ENCODE data around the gene PTPRD.

Gene PTPRD

GRCh38 chr9:8430945-8431344 lies 2181.9 kb downstream of the PTPRD start:
- no peak for DNase-seq (ENCODE audit: low read depth)

- no peak for DNase-seq (ENCODE audit: low read depth)
Observed at GRCh38 chr9:8429768-8430167, 2183.0 kb downstream of the PTPRD start.

DNA sequence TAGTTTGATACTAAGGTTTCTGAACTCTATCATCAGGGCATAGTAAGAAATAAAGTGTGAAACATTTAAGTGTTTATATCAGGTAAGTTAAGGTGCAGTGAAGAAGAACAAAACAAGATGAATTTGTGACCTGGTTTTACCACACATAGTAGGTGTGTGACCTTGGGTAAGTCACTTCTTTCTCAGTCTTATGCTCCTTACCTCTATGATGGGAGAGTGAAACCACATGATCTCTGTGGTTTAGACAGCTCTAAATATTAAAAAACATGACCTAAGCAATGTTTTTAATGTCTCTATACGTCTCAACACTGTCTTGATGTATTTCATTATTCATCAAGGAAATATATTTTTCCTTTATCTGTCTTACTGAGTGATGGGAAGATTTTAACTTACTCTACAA lies 2183.6 kb downstream of the PTPRD start:
- DNase-seq (ENCODE audit: low read depth): no peak

- no peak for DNase-seq (ENCODE audit: low read depth)
Observed at GRCh38 chr9:8428389-8428788, 2184.4 kb downstream of the PTPRD start.

DNA sequence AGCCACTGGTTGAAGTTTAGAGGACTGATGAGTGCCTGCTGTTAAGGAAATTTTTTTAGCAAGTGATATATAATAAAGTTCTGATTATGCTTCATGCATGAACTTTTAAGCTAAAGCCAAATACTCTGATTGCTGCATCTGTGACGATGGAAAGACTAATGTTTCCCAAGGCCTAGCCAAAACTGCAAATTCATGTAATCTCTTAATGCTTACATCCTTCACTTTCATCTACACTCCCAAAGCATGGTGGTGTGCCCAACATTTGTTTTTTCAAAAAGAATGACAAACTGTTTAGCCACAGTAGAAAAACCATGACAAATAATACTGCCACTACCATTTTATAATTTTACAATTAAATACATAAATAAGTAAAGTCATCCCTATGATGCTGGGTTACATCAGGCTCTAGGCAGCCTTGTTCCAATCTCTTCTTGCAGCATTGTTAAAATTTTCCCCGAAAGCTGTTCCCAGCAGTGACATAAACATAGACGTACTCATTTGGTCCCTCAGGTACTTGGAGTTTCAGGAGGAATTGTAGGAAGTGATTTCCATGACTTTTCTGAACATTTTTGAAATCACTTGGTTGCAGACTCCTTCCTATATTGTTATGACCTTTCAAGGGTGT lies 2187.9 kb downstream of the PTPRD start:
- DNase-seq (ENCODE audit: low read depth): no peak

DNA sequence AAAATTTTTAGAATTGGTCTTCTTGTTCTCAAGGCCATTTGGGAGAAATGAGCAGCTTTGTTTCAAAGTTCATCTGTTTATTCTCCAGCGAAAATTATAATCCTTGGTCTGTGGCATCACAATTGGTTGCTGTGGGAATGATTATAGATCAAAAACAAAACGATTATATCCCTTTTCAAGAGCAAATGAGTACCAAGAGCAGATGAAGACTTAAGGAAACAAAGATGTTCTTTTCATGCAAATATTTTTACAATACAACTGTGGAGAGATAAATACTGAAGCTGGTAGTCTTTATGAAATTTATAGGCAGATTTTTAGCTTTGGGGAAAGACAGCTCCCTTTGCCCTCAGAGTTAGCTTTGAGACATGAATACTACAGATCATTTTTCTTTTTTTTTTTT lies 2192.4 kb downstream of the PTPRD start:
- no peak for DNase-seq (ENCODE audit: low read depth)

DNA sequence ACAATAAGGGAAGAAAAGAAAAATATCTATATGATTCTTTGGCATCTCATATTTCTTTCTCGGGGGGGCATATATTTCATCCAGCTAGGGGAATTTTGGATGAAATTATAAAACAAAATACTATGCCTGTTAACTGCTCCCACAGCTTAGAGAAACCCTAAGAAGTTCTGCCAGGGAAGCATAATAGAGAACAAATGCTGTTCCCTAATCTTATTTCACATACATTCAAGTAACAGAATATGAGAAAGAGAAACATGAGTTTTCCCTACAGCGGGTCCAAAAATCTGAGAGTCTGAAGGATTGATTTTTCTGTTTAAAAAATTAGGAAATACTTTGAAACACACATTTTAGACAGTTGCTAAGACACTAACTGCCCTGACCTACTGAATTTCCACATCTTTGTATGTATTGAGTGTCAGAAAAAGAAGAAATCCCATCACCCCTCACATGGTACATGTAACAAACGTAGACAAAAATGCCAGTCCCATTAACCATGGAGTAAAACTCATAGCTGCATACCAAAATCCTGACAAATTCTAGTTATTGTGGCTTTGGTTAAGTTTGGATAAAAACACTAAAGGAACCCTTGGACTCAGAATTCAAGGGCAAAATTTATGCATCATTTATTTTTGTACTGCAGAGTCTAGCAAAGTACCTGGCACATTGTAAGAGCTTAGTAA lies 2193.1 kb downstream of the PTPRD start:
- no peak for DNase-seq (ENCODE audit: low read depth)

DNA sequence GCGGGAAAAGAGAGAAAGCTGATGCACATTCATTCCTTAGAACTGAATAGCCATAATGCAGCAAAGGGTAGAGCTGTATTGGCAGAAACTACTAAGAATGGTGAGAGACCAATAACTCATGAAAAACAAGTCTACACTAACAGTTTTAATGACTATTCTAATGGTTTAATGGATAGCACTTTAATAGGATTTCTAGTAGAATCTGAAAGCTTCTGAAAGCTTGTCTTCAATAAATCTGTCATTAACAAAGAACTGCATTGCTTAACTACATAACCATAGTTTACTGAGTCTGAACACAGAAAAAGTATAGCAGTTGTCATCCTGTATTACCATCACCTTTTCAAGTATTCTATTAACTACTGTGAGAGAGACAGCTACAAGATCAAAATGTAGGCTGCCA lies 2195.5 kb downstream of the PTPRD start:
- no peak for DNase-seq (ENCODE audit: low read depth)

DNA sequence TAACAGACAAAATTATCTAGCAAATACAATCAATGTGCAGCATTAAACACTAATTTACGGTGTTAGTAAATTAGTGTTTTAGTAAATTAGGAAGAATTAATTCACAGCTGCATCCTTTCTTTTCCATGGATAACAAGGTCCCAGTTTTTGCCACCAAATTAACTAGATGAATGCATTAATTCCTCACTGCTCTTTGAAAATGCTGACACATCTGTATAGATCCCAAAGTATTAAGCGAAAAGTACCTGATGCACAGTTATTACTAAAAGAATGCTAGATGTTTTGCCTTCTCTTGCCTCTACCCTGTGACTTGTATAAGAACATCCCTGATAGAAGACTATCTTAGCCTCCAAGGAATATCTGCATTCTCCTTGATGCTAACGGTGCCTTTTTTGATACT lies 2200.5 kb downstream of the PTPRD start:
- no peak for DNase-seq (ENCODE audit: low read depth)

GRCh38 chr9:8408575-8409190 lies 2204.1 kb downstream of the PTPRD start:
- DNase-seq (ENCODE audit: low read depth): no peak

GRCh38 chr9:8401961-8402705 lies 2210.7 kb downstream of the PTPRD start:
- DNase-seq (ENCODE audit: low read depth): no peak

- DNase-seq (ENCODE audit: low read depth): no peak
Observed at GRCh38 chr9:8400378-8400777, 2212.4 kb downstream of the PTPRD start.

DNA sequence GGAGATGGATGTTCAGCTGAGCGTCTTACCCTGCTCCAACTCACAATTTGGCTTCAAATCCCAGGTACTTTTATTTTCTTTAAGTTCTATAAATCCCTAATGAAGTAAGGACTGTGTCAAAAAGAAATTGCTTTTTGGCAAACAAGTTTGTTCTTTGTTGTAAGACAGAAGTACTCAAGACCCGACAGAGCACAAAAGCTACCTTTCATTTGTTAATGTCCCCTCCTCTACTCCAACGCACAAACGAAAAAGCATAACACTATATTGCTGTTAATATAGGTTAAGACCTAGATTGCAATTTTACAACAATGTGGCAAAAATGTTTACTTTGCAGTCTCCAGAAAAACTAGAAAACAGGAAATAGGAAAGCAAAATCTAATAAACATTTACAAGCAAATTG lies 2217.8 kb downstream of the PTPRD start:
- no peak for DNase-seq (ENCODE audit: low read depth)

DNA sequence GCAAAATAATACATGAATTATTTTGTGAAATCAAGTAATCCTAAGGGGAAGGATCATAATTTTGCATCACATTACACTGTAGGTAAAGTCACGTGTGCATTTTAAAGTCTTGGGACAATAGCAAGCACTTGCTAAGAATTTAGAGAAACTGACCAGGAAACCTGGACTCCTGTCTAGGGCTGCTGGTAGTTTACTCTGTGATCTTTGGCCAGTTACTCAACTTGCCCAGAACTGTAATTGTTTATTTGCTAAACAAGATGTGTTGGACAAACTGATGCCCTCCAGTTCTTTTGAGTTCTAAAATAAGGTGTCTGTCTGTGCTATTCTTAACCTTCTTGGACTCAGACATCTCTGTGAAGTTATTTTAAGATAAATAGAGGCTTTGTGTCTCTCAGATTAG lies 2218.5 kb downstream of the PTPRD start:
- DNase-seq (ENCODE audit: low read depth): no peak

DNA sequence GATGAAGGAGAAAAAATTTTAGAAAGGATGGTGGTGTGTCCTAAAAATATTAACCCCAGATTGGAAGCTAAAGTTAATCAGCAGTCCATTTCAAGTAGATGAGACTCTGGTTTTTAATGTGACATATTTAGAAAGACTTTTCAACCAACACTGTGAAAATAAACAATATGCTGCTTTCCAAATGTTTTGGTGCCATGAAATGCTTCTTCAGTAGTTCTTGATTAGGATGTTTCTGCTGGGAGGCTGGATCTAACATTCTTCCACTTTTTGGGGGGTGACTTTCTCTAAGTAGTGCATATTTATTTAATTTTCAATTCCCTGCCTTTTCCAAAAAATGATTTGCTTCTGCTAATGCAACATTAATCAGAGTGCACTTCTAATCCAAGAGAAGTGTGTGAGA lies 2219.9 kb downstream of the PTPRD start:
- DNase-seq (ENCODE audit: low read depth): no peak

- no peak for DNase-seq (ENCODE audit: low read depth)
Observed at GRCh38 chr9:8391566-8391965, 2221.2 kb downstream of the PTPRD start.

DNA sequence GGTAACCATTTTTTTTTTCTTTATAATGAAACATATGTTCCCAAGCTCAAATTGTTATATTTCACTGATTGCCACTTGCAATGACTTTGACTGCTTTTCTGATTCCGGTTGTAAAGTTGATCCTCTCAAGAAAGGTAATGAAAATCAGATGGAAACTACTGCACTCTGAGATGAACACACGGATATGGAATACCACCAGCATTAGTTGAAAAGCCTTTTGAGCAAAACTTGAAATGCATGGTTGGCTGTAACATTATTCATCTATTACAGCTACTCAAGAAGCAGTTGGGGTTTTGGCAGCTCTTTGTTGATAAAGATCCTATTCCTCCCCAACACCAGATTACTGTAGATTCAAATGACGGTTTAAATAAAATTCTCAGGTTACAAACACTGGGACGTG lies 2221.7 kb downstream of the PTPRD start:
- no peak for DNase-seq (ENCODE audit: low read depth)

- DNase-seq (ENCODE audit: low read depth): no peak
Observed at GRCh38 chr9:8390571-8390970, 2222.2 kb downstream of the PTPRD start.

GRCh38 chr9:8389531-8389930 lies 2223.3 kb downstream of the PTPRD start:
- no peak for DNase-seq (ENCODE audit: low read depth)

DNA sequence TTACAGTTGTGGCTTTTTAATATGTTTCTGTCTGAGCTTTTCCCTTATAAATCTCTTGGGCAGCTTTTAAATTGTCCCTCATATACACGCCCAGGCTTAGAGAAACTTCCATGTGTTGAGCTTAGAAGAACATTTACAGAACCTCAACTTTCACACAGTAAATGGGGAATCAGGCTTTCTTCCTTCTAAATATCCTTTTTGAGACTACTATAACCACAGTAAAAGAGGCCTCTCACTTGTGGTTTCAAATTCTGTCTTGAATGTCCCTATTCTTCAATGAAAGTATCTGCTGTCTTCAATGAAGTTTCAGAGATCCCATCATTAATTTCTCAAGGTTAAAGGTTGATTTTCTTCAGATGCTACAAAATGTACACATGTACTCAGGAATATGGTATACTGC lies 2224.7 kb downstream of the PTPRD start:
- no peak for DNase-seq (ENCODE audit: low read depth)

GRCh38 chr9:8384091-8384490 lies 2228.7 kb downstream of the PTPRD start:
- no peak for DNase-seq (ENCODE audit: low read depth)

- no peak for DNase-seq (ENCODE audit: low read depth)
Observed at GRCh38 chr9:8382777-8383527, 2229.8 kb downstream of the PTPRD start.

All from EH (cell line).